Neutrophil (primary cell): Measurements from ENCODE around the gene NPFF.
"Not testable (repeated sequence)": the region's sequence is repeated elsewhere in the genome, so short reads cannot be mapped to it uniquely, and the experiment has no call there.

ENCODE experiments used
- H3K27ac ChIP-seq: fragments of 200-600 bp; sonication (generic); 2 replicates; pipeline ENCODE4 v1.5.1; 2016; ENCODE audit warnings: mild to moderate bottlenecking, moderate library complexity
- H3K27me3 ChIP-seq: fragments of 200-600 bp; sonication (generic); 2 replicates; pipeline ENCODE4 v1.6.0; 2016; ENCODE audit warnings: mild to moderate bottlenecking
- H3K36me3 ChIP-seq: fragments of 200-600 bp; sonication (generic); 2 replicates; pipeline ENCODE4 v1.5.1; 2017
- H3K4me1 ChIP-seq, 2 experiments: fragments of 200-600 bp in 1 of 2; sonication (generic) in 1 of 2; 1 replicate in 1 of 2; 2 replicates in 1 of 2; pipeline versions ENCODE4 v1.5.1 to v1.6.1; 2013 to 2016; ENCODE audit warnings: low read depth in 1 of 2, low read length in 1 of 2, mild to moderate bottlenecking in 1 of 2, moderate library complexity in 1 of 2; ENCODE audit not compliant: control insufficient read depth in 1 of 2, insufficient read depth in 1 of 2
- H3K4me3 ChIP-seq, 2 experiments: fragments of 200-600 bp in 1 of 2; sonication (generic) in 1 of 2; 1 replicate in 1 of 2; 2 replicates in 1 of 2; pipeline ENCODE4 v1.5.1; 2013 to 2016; ENCODE audit warnings: low read depth in 1 of 2, low read length in 1 of 2, mild to moderate bottlenecking in 1 of 2, moderate library complexity in 1 of 2
- H3K9me3 ChIP-seq: fragments of 200-600 bp; sonication (generic); 2 replicates; pipeline ENCODE4 v1.5.1; 2016
- TF ChIP-seq, protein P1 (sequence below): fragments of 200-600 bp; sonication (generic); IDR thresholded peaks from 2 replicates; pipeline ENCODE4 v1.5.1; 2016; ENCODE audit warnings: antibody characterized with exemption

Gene NPFF

DNA sequence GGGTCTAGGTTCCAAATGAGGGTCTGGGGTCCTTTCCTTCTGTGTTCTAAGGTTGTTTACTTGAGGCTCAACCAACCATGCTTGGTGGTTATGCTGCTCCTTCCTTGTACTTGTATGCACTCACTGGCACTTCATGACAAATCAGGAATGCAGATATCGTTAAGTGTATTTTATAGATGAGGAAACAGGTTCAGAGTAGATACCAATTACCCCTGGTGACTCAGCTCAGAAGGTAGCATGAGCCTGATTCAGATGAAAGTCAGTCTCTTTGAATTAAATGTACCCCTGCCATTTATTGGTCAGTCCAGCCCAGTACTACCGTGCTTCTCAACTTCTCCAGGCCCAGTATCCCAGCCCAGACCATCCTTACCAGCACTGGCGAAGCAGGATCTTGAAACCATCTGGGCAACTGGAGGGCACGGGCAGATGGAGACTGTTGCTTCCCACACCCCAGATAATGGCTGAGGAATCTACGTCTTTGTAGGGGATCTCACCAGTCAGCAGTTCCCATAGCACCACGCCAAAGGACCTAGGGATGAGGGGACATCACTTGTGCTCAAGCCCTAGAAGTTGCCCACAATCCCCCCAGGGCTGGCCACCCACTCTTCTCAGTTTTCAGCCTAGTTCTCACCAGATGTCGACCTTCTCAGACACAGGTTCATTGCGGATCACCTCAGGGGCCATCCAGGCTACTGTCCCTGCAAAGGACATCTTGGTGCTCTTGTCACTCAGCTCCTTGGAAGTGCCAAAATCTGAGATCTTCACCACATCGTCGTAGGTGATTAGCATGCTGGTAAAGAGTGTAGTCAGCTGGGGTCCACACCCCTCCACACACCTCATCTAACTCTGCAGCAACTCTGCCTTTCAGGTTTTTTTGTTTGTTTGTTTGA lies 22.4 kb downstream of the NPFF start:
- Histone ChIP-seq H3K4me1 (no peaks in the 10 kb centered on the region), H3K9me3 (no peaks in the 10 kb centered on the region), H3K36me3 (peaks cover 75% of the 10 kb centered on the region), H3K27me3 (no peaks in the 10 kb centered on the region), H3K27ac (peak overlapping the region; percentile 2), H3K4me3 (no peak overlapping the region)
- TF ChIP-seq, protein P1, sequence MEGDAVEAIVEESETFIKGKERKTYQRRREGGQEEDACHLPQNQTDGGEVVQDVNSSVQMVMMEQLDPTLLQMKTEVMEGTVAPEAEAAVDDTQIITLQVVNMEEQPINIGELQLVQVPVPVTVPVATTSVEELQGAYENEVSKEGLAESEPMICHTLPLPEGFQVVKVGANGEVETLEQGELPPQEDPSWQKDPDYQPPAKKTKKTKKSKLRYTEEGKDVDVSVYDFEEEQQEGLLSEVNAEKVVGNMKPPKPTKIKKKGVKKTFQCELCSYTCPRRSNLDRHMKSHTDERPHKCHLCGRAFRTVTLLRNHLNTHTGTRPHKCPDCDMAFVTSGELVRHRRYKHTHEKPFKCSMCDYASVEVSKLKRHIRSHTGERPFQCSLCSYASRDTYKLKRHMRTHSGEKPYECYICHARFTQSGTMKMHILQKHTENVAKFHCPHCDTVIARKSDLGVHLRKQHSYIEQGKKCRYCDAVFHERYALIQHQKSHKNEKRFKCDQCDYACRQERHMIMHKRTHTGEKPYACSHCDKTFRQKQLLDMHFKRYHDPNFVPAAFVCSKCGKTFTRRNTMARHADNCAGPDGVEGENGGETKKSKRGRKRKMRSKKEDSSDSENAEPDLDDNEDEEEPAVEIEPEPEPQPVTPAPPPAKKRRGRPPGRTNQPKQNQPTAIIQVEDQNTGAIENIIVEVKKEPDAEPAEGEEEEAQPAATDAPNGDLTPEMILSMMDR = no peak

DNA sequence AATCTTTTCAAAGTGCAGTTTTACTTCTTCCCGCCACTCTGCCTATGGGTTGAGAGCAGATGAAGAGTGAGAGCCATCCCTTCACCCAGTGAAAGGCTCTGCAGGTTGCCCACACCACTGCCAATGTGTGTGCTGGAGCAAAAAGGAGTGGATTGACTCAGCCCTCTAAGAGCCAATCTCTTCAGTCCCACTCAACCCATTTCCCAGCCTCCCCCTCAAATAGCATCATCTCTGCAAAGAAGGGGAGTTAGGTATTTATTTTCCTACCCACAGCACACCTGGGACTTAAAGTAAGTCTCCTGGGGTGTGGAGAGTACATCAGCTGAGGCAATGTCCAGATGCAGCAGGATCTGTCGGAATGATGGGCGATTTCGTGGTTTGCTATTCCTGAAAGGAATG lies 23.3 kb downstream of the NPFF start:
- H3K36me3 ChIP-seq = peaks cover 84% of the 10 kb centered on the region
- no peak overlapping the region for H3K4me3 ChIP-seq
- H3K27me3 ChIP-seq = no peaks in the 10 kb centered on the region
- peak overlapping the region; percentile 8 for H3K27ac ChIP-seq
- TF ChIP-seq, protein P1 = no peak
- no peaks in the 10 kb centered on the region for H3K4me1 ChIP-seq
- H3K9me3 ChIP-seq = no peaks in the 10 kb centered on the region

DNA sequence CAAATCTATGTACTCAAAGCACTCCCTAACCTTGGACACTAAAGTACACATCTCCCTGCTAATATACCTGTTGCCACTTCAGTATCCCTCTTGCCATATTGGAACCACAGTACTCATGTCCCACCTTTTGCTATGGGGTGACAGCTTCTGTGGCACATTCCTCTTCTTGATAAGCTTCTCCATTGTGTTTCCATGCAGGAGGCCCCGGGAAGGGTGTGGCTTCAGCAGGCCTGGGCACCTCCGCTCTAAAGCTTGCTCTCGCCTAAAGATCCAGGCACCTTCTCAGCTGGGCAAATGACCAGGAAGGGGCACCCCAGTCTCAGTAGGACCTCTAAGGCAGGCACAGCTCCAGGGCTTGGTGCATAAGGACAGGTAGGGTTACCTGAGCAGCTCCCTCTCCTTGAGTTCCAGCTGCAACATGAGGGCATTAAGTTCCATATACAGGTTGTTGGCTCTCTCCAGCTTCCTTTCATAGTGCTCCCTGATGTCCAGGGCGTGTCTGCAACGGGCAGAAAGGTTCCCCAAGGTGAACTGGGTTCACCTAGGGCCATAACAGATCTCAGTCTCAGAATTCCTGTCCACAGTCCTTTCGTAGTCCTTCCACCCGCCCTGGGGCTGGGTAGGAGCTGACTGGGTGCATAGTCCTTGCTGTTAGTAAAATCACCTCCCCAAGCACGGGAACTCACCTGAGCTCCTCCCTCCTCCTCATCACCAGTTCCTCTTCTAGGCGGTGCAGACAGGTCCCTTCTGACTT lies 23.9 kb downstream of the NPFF start:
- Histone ChIP-seq H3K27me3 (no peaks in the 10 kb centered on the region), H3K27ac (peak overlapping the region; percentile 8), H3K36me3 (peaks cover 90% of the 10 kb centered on the region), H3K9me3 (no peaks in the 10 kb centered on the region), H3K4me3 (no peak overlapping the region), H3K4me1 (no peaks in the 10 kb centered on the region)
- TF ChIP-seq, protein P1 = no peak

DNA sequence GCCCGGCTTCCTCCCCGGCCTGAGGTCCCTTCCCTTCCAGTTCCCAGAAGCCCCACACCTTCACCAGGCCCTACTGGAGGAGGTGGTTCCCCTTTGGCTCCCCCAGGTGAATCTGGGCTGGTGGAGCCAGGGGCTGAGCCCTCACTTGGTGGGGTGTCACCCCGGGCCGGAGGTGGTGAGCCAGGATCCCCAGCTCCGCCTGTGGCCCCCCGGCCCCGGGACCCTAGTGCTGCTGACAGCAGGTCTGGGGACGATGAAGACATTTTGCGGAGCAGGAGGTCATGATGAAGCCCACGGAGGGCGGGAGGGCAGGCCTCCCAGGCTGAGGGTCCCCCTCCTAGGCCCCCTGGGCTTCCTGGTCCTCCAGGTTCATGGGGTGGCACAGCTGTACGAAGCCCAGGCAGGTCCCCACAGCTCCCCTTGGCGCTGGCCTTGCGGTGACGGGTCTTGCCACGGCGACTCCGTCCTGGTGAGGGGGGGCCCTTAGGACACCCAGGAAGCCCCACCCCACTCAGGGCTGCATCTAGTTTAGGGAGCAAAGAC lies 24.6 kb downstream of the NPFF start:
- H3K4me3 ChIP-seq = no peak overlapping the region
- peaks cover 97% of the 10 kb centered on the region for H3K36me3 ChIP-seq
- H3K4me1 ChIP-seq = no peaks in the 10 kb centered on the region
- H3K27me3 ChIP-seq = no peaks in the 10 kb centered on the region
- H3K27ac ChIP-seq = peak overlapping the region; percentile 8
- TF ChIP-seq, protein P1 = no peak
- no peaks in the 10 kb centered on the region for H3K9me3 ChIP-seq

DNA sequence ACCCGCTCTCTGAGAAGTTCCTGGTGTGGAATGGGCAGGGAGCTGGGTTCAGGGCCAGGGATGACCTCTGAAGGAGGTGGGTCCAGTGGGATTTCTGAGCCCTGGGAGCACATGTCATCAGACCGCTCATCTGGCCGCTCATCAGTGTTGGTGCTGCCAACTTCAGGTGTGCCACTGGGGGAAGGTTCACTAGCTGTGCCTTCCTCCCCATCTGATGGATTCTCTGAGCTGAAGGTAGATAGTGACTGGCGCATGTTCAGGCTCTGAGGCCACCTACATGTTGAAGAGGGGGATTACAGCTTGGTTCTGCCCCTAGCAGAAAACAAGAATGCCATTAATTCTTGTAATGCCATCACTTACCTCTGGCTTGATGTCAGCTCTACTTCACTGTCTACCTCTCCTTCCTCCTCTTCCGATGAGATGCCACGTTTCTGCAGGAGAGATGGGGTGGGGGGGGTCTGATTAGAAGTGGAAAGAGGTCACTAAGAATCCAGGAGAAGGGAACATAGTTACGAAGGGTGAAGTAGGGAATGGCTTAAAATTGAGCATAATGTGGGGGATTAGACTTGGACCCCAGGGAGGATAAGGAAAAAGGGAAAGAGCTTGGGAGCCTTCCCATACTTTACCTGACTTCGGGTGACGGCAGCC lies 25.2 kb downstream of the NPFF start:
- TF ChIP-seq, protein P1 = no peak
- no peak overlapping the region for H3K27ac ChIP-seq
- H3K27me3 ChIP-seq = no peaks in the 10 kb centered on the region
- no peak overlapping the region for H3K4me3 ChIP-seq
- no peaks in the 10 kb centered on the region for H3K4me1 ChIP-seq
- peaks cover 98% of the 10 kb centered on the region for H3K36me3 ChIP-seq
- no peaks in the 10 kb centered on the region for H3K9me3 ChIP-seq

DNA sequence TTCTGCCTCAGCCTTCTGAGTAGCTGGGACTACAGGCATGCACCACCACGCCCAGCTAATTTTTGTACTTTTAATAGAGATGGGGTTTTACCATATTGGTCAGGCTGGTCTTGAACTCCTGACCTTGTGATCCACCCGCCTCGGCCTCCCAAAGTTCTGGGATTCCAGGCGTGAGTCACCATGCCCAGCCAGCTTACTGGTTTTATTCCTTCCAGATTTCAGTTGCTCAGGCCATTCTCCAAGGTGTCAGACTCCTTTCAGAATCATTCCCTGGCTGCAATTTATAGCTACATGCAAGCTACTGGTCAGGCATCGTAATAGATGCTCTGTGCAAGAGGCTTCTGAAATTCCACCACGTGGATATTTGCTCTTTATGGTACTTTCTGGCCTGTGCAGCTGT lies 25.8 kb downstream of the NPFF start:
- H3K9me3 ChIP-seq, H3K27ac ChIP-seq, H3K27me3 ChIP-seq, H3K4me3 ChIP-seq, H3K4me1 ChIP-seq: not testable (repeated sequence)
- peaks cover 98% of the 10 kb centered on the region for H3K36me3 ChIP-seq
